ENCODE data around the gene KRI1. TPM values are rescaled to one million over a fixed set of nuclear protein-coding genes. Genes with fewer than 3 reads are reported as not detected.

Gene KRI1
- total and polyA plus RNA-seq, 2 of the 8 experiments (the other 6 are each of a cell fraction or from before 2014, with no cell fraction given): 14.2 to 45.2 TPM

DNA sequence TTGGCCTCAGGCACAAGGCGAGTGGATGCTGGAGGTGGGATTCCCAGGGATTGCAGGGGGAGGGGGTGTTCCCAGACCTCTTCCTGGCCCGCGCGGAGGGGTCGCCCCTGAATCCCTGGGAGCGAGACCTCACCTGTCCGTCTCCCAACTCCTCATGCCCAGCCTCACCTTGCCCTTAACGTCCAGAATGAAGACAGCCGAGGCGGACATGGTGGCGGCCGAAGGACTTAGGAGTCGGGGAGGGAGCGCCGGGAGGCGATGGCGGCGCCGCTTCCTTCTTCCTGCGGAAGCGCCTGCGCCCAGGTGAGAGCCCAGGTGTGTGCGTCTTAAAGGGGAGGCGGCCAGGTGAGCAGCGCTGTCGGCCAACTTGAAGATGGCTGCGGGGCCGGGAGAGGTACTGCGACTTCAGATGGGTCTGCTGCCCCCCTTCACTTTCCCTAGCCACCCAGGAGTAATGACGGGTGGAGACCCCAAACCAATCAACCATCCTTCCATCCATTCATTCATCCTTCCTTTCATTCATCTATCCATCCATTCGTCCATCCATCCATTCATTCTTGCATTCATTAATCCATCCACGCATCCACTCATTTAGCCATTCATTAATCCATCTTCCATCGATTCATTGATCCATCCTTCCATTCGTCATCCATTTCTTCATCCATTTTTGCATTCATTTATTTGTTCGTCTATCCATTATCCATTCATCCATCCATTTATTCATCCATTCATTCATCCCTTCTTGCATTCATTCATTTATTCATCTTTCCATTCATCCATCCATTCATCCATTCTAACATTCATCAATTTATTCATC, 21.4 kb upstream of the KRI1 start, which contains the start of gene AP1M2 (continued):
- TF ChIP-seq SIN3A (conservative IDR thresholded peaks at IDR 0.05 in 1 of 2, IDR thresholded peaks at IDR 0.05 in 1 of 2; ENCODE audit: low read depth in 1 of 2, low read length in 2 of 2): peak in 1 of 2 experiments; percentile 63; a peak in 1 of 4 replicates
